AG20443 (cell line): ENCODE data around the gene CFAP157.

Experiments
- DNase-seq: peaks from one replicate; pipeline ENCODE4 v3.0.0; 2012; ENCODE audit warnings: low spot score, mixed read lengths

CFAP157 gene

DNA sequence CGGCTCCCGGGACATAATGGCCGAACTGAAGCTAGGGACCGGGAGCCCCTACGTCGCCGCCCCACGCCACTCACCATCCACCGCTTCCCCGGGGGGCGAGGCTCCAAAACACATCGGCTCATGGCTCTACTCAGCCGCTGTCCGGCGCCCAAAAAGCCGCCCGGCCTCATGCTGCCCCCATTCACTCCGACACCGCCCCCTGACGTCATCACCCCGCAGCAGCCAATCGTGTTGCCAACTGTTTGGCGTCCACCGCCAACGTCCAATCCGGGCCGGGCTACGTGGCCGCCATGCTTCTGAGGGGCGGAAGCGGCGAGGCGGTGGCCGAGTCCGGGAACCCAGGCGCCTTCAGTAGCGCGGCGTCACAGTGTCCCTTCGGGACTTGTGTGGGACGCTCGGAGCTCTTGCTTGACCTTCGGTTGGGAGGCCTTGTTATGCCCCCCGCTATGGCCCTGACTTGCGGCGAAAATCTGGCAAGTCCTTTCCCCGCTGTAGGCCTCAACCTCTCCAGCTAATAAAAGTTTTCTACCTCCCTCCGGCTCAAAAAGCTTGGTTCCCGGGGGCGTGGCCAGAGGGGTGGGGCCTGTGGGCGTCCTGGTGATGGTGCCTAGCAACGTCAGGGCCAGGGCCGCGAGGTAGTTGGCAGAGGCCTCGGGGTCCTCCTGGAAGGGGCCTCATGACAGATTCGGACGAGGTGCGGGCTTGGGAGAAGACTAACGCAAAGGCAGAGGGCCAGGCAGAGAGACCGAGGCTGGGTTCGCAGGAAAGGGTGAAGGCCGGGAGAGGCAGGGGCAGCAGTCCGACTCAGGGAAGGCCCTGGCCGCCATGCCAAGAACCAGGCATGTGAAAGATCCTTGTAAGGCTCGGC, 8.9 kb downstream of the CFAP157 start, which contains the start of the genes PTRH1 and TTC16:
PTRH1 (minus strand) TSS at position 194 of the 868 bp plus-strand sequence; CDS start at position 170, 24 bp downstream.
TTC16 (plus strand) TSS at position 610 of the 868 bp plus-strand sequence; CDS start at position 677, 67 bp downstream.
- DNase-seq, result peak; percentile 99

DNA sequence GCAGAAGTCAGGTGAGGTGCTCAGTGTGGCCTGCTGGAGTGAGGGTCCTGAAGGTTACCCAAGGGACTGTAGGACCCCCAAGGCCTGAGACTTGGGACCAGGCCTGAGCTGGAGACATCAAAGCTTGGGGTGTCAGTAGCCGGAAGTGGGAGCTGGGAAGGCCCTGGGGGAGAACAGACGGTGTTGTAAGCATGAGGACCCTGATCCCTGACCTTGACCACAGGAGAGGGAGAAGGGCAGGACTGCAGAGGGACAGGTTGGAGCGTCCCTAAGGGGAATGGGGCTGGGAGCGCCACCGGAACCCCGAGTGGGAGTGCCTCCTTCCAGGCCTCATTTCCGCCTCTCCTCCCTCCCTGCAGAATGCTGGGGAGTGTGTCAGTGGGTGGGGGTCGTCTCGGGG, 9.6 kb downstream of the CFAP157 start:
- DNase-seq, result no peak

GRCh38 chr9:127717766-127718165, 11.0 kb downstream of the CFAP157 start:
- no peak for DNase-seq

GRCh38 chr9:127720031-127720864, 13.5 kb downstream of the CFAP157 start:
- no peak for DNase-seq

GRCh38 chr9:127720865-127721227, 14.1 kb downstream of the CFAP157 start:
- no peak for DNase-seq

DNA sequence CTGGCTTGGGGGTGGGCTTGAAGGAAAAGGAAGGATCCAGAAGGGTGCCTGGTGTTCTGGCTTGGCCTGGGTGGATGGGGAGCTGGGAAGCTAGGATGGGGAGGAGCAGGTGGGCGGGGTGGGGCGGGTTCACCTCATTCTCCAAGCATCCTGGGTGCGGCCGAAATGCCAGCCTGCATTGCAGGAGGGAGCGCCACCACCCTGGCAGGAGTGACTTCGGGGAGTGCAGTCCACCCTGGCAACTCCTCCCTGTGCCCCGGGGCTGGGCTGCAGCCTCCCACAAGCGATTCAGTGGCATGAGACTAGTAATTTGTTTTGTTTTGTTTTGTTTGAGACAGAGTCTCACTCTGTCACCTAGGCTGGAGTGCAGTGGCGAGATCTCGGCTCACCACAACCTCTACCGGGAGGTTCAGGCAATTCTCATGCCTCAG, 14.6 kb downstream of the CFAP157 start:
- no peak for DNase-seq

GRCh38 chr9:127722055-127722745, 15.4 kb downstream of the CFAP157 start:
- DNase-seq, result no peak

DNA sequence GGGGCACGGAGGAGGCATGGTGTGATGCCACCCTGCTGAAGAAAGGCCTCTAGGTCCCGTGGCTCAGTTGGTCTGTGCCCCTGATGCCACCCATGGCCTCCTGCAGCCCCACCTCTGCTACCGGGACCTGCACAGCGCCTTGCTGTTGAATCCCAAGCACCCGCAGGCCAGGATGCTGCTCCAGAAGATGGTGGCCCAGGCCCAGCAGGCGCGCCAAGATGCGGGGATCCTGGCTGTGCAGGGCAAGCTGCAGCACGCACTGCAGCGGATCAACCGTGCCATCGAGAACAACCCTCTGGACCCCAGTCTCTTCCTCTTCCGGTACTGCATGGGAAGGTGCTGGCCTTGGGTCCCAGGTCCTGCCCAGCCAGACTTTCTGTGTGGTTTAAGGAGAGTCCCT, 16.2 kb downstream of the CFAP157 start:
- no peak for DNase-seq

- DNase-seq, result peak; percentile 86
Measured at GRCh38 chr9:127723444-127723843, 16.7 kb downstream of the CFAP157 start.

DNA sequence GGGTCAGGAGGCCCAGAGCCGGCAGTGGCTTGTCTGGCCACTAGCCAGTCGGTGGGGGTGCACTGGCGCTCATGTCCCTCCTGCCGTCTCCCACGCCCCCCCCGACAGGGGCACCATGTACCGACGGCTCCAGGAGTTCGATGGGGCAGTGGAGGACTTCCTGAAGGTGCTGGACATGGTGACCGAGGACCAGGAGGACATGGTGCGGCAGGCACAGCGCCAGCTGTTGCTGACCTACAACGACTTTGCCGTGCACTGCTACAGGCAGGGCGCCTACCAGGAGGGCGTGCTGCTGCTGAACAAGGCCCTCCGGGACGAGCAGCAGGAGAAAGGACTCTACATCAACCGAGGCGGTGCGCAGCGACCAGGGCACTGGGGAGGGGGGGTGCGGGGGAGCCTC, 17.2 kb downstream of the CFAP157 start:
- no peak for DNase-seq

DNA sequence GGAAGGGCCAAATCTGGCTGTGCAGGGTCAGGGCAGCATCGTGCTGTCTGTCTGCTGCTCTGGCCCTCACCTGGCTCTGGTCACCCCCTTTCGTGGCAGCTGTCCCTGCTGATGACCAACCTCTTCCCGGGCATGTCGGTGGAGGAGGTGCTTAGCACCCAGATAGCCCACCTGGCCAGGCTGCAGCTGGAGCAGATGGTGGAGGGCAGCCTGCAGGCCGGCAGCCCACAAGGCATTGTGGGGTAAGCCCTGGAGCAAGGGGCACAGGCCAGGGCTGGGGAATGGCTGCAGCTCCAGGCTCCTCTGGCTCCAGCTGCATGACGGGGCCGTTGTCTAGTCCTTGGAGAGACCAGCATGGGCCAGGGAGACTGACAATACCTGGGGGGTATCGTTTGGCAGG, 20.1 kb downstream of the CFAP157 start:
- no peak for DNase-seq

DNA sequence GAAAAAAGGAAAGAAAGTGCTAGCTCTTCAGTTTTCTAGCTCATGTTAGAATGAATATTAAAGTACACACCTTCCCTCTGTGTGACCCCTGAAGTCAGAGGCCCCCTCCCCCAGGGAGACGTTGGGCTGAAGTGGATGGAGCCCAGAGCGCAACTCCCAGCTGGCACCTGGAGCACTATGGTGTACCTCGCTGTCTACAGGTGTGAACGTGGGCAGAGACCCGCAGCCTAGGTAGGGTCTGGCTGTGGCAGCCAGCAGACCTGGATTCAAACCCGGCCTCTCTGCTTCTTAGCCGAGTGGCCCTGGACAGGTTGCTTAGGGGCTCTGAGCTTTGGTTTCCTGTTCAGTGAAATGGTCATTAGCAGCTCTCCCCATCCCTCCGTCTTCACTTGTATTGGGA, 22.0 kb downstream of the CFAP157 start:
- DNase-seq, result no peak

- DNase-seq, result no peak
Measured at GRCh38 chr9:127729522-127730256, 22.9 kb downstream of the CFAP157 start.

GRCh38 chr9:127730262-127730661, 23.5 kb downstream of the CFAP157 start:
- DNase-seq, result no peak

GRCh38 chr9:127730799-127731410, 24.1 kb downstream of the CFAP157 start:
- DNase-seq, result no peak

GRCh38 chr9:127731938-127732337, 25.1 kb downstream of the CFAP157 start:
- no peak for DNase-seq

DNA sequence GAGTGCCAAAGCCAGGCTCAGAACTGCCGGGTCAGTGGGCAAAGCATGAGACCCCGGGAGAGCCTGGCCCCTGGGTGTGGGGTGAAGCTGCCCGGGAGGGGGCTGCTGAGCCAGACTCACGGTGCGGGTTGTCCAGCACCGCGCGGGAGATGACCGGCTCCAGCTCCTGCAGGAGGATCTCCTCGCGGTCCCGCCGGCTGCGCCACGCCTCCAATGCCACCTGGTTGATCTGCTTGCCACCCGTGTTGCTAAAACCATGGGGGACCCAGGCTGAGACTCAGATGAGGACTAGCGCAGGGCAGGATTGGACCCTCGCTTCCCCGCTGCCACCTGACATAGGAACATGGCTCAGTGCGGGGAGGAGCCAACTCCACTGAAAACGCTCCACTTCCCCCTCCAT, 25.7 kb downstream of the CFAP157 start:
- no peak for DNase-seq

- no peak for DNase-seq
Measured at GRCh38 chr9:127733614-127734013, 26.8 kb downstream of the CFAP157 start.

DNA sequence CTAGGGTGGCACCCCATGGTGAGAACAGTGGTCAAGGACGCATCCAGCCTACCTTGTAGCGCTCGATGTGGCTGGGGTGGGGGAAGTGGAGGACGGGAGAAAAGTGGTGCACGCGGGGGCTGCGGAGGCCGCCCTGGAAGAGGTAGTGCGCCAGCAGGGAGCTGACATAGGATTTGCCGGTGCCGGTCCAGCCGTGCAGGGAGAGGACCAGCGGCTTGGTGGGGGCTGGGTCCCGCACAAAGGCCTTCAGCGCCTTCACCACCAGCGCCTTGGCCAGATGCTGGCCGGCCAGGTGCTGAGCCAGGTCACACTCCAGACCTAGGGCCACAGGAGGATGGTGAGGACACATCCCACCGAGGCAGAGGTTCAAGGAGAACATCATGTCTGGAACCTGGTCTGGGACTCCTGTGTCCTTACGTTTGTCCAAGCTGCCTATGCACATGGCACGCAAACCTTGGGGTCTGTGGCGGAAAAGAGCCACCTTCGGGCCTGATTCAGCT, 27.5 kb downstream of the CFAP157 start:
- DNase-seq, result no peak

GRCh38 chr9:127734747-127735529, 28.1 kb downstream of the CFAP157 start, which contains the start of gene TOR2A:
Gene TOR2A, minus strand, starts transcription at chr9:127735294. Its CDS starts 24 bp downstream, at chr9:127735270.
- DNase-seq, result peak; percentile 97
